A549 (cell line): ENCODE results near the gene CDK5R1.

Source experiments
- CEBPB ChIP-seq, 2 experiments: fragments of >200 bp in 1 of 2; sonication (Bioruptor Twin) in 1 of 2; formaldehyde crosslinking in 1 of 2; IDR thresholded peaks; 2 replicates each; pipeline ENCODE4 v1.6.1; 2012 to 2016
- CTCF ChIP-seq: fragments of >200 bp; sonication (Bioruptor Twin); formaldehyde crosslinking; IDR thresholded peaks from 3 replicates; pipeline ENCODE4 v1.5.1; 2016
- MAX ChIP-seq: IDR thresholded peaks from 2 replicates; pipeline ENCODE4 v1.6.1; 2012
- NPAS2 ChIP-seq: fragments of 250-450 bp; sonication (Bioruptor Pico); IDR thresholded peaks from 2 replicates; pipeline ENCODE4 v1.8.0; 2022; ENCODE audit warnings: mild to moderate bottlenecking, moderate library complexity, borderline replicate concordance
- NR3C1 ChIP-seq: fragments of >200 bp; sonication (Bioruptor Twin); formaldehyde crosslinking; IDR thresholded peaks from 3 replicates; pipeline ENCODE4 v1.6.1; 2017
- RAD21 ChIP-seq, 2 experiments: fragments of >200 bp in 1 of 2; sonication (Bioruptor Twin) in 1 of 2; formaldehyde crosslinking in 1 of 2; IDR thresholded peaks in 1 of 2; conservative IDR thresholded peaks in 1 of 2; 2 replicates in 1 of 2; 3 replicates in 1 of 2; pipeline ENCODE4 v1.6.1; 2012 to 2018; ENCODE audit warnings: inconsistent platforms in 1 of 2
- RARB ChIP-seq: fragments of 250-450 bp; sonication (Bioruptor Pico); IDR thresholded peaks from 2 replicates; pipeline ENCODE4 v1.8.0; 2021; ENCODE audit warnings: mild to moderate bottlenecking, moderate library complexity
- RCOR1 ChIP-seq: fragments of 150-350 bp; IDR thresholded peaks from 2 replicates; pipeline ENCODE4 v1.6.1; 2014; ENCODE audit warnings: antibody characterized with exemption, low read length, low read depth
- REST ChIP-seq: fragments of 200-600 bp; sonication (generic); IDR thresholded peaks from 2 replicates; pipeline ENCODE4 v1.6.1; 2016; ENCODE audit warnings: antibody characterized with exemption, mild to moderate bottlenecking, moderate library complexity

- TF ChIP-seq REST = no peak
- no peak for TF ChIP-seq MAX
- TF ChIP-seq NR3C1 = no peak
- TF ChIP-seq CTCF = no peak
- TF ChIP-seq RCOR1 = no peak
- TF ChIP-seq CEBPB (IDR thresholded peaks at IDR 0.05) = no peak
- TF ChIP-seq NPAS2 (CRISPR knock-in tag) = no peak
- TF ChIP-seq RAD21 (conservative IDR thresholded peaks at IDR 0.05 in 1 of 2, IDR thresholded peaks at IDR 0.05 in 1 of 2) = no peak
- TF ChIP-seq RARB (CRISPR knock-in tag) = no peak
Observed at GRCh38 chr17:32536736-32537643, 50.2 kb downstream of the CDK5R1 start.
